ENCODE data around the gene LPP.

The LPP gene

DNA sequence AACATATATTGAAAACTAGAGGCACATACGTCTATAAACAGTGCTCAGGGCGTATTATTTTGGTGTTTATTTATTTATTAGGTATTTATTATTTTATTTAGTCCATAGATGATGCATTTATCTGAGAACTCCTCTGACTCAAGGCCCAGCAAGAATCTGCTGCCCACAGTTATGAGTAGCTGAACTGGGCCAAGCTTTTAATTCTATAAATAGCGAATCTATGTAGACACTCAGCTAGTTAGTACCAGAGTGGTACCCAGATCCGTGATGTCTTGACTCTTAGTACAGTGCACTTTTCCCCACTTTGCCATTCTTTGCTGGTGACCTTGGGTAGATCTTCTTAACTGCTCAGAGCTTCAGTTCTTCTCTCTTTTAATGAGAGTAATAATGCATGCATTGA, 647.4 kb downstream of the LPP start:
- TF ChIP-seq EZH2phosphoT487 (conservative IDR thresholded peaks at IDR 0.05; ENCODE audit: low read length) = no peak
- TF ChIP-seq CTCF (IDR thresholded peaks at IDR 0.05; ENCODE audit: insufficient read depth, low read length, poor library complexity, severe bottlenecking) = no peak
- H3K79me2 ChIP-seq (ENCODE audit: insufficient read depth, low read length) = no peaks in the 10 kb centered on the region
- no peaks in the 10 kb centered on the region for H3K9me2 ChIP-seq (replicated peaks; ENCODE audit: insufficient read depth, low read length)
- H3F3A ChIP-seq (ENCODE audit: insufficient read depth) = peaks cover 8% of the 10 kb centered on the region; the same call in 1 of the 2 replicates
- no peaks in the 10 kb centered on the region for H4K20me1 ChIP-seq (ENCODE audit: low read depth, low read length)
- no peak overlapping the region for H3K27ac ChIP-seq (ENCODE audit: low read depth, low read length)
- H3K9me3 ChIP-seq (ENCODE audit: insufficient read depth, low read length) = 0 out of 2 replicates have a peak, but pooled peaks cover 1% of the 10 kb centered on the region
- H2AFZ ChIP-seq (ENCODE audit: low read depth, low read length, severe bottlenecking) = no peak overlapping the region
- no peaks in the 10 kb centered on the region for H3K27me3 ChIP-seq (ENCODE audit: low read length)
- no peak overlapping the region for H3K4me3 ChIP-seq (ENCODE audit: insufficient read depth, low read length, poor library complexity, severe bottlenecking)
- no peak overlapping the region for H3K9ac ChIP-seq (ENCODE audit: low read length)
- H3K36me3 ChIP-seq (ENCODE audit: low read length) = peaks cover 9% of the 10 kb centered on the region
- no peak overlapping the region for H3K4me2 ChIP-seq (ENCODE audit: low read depth, low read length, poor library complexity, severe bottlenecking)

- Histone ChIP-seq H3K4me3 (ENCODE audit: insufficient read depth, low read length, poor library complexity, severe bottlenecking) (no peak overlapping the region), H4K20me1 (ENCODE audit: low read depth, low read length) (no peaks in the 10 kb centered on the region), H3K4me2 (ENCODE audit: low read depth, low read length, poor library complexity, severe bottlenecking) (no peak overlapping the region)
Measured at GRCh38 chr3:188802645-188803044, 648.7 kb downstream of the LPP start.

GRCh38 chr3:188807006-188807405, 653.0 kb downstream of the LPP start:
- no peaks in the 10 kb centered on the region for H3K79me2 ChIP-seq (ENCODE audit: insufficient read depth, low read length)
- H2AFZ ChIP-seq (ENCODE audit: low read depth, low read length, severe bottlenecking) = no peak overlapping the region
- H3F3A ChIP-seq (ENCODE audit: insufficient read depth) = no peaks in the 10 kb centered on the region; the same call in 1 of the 2 replicates
- no peak overlapping the region for H3K27ac ChIP-seq (ENCODE audit: low read depth, low read length)
- no peak overlapping the region for H3K4me2 ChIP-seq (ENCODE audit: low read depth, low read length, poor library complexity, severe bottlenecking)
- no peak overlapping the region for H3K9ac ChIP-seq (ENCODE audit: low read length)
- no peaks in the 10 kb centered on the region for H3K27me3 ChIP-seq (ENCODE audit: low read length)
- TF ChIP-seq CTCF (IDR thresholded peaks at IDR 0.05; ENCODE audit: insufficient read depth, low read length, poor library complexity, severe bottlenecking) = no peak
- TF ChIP-seq EZH2phosphoT487 (conservative IDR thresholded peaks at IDR 0.05; ENCODE audit: low read length) = no peak
- no peaks in the 10 kb centered on the region for H4K20me1 ChIP-seq (ENCODE audit: low read depth, low read length)
- H3K36me3 ChIP-seq (ENCODE audit: low read length) = peaks cover 25% of the 10 kb centered on the region
- H3K4me3 ChIP-seq (ENCODE audit: insufficient read depth, low read length, poor library complexity, severe bottlenecking) = no peak overlapping the region
- H3K9me3 ChIP-seq (ENCODE audit: insufficient read depth, low read length) = peaks cover 26% of the 10 kb centered on the region
- no peaks in the 10 kb centered on the region for H3K9me2 ChIP-seq (replicated peaks; ENCODE audit: insufficient read depth, low read length)

More at GRCh38 chr3:188802645-188803044, 648.7 kb downstream of the LPP start:
- Histone ChIP-seq H3K9me3 (ENCODE audit: insufficient read depth, low read length) (peaks cover 14% of the 10 kb centered on the region), H3K9ac (ENCODE audit: low read length) (no peak overlapping the region), H3K27ac (ENCODE audit: low read depth, low read length) (no peak overlapping the region), H3K79me2 (ENCODE audit: insufficient read depth, low read length) (no peaks in the 10 kb centered on the region), H3F3A (ENCODE audit: insufficient read depth) (peaks cover 5% of the 10 kb centered on the region; the same call in 1 of the 2 replicates), H2AFZ (ENCODE audit: low read depth, low read length, severe bottlenecking) (no peak overlapping the region), H3K27me3 (ENCODE audit: low read length) (no peaks in the 10 kb centered on the region), H3K36me3 (ENCODE audit: low read length) (peaks cover 21% of the 10 kb centered on the region), H3K9me2 (replicated peaks; ENCODE audit: insufficient read depth, low read length) (no peaks in the 10 kb centered on the region)
- TF ChIP-seq CTCF (IDR thresholded peaks at IDR 0.05; ENCODE audit: insufficient read depth, low read length, poor library complexity, severe bottlenecking) = no peak
- no peak for TF ChIP-seq EZH2phosphoT487 (conservative IDR thresholded peaks at IDR 0.05; ENCODE audit: low read length)

Data from SU-DHL-6 (cell line).